ENCODE measurements around the gene FAM240B. TPM values are rescaled to one million over a fixed set of nuclear protein-coding genes. Genes with fewer than 3 reads are reported as not detected.

The FAM240B gene
- total RNA-seq, 1 experiment from 2014 or later: not detected

- Mint-ChIP-seq H3K9me3 (no peaks in the 10 kb centered on the region; a peak in 1 of 5 replicates), H3K4me3 (no peak overlapping the region), H3K27ac (peak overlapping the region in 1 of 3 experiments; percentile 42; a peak in 2 of 7 replicates), H3K4me1 (peaks cover 62 to 69% of the 10 kb centered on the region in 2 experiments), H3K27me3 (ENCODE audit: low read depth) (peaks cover 8% of the 10 kb centered on the region), H3K36me3 (ENCODE audit: insufficient read depth in 1 of 3, low read depth in 3 of 3) (no peaks in the 10 kb centered on the region)
- no peak overlapping the region for H4K91ac ChIP-seq (ENCODE audit: insufficient read length, low read depth, low read length)
- no peak overlapping the region for H4K8ac ChIP-seq (replicated peaks; ENCODE audit: insufficient read length, low read depth, low read length)
- no peaks in the 10 kb centered on the region for H3K9me3 ChIP-seq (ENCODE audit: control insufficient read depth, low read depth, low read length)
- peaks cover 26% of the 10 kb centered on the region for H3K4me1 ChIP-seq (ENCODE audit: insufficient read depth, low read length)
- H3K18ac ChIP-seq (ENCODE audit: insufficient read length, low read depth, low read length): no peak overlapping the region
- H2AFZ ChIP-seq (ENCODE audit: low read length): no peak overlapping the region
- H2BK5ac ChIP-seq (ENCODE audit: insufficient read length, low read length): no peak overlapping the region
- no peak overlapping the region for H3K56ac ChIP-seq (ENCODE audit: insufficient read length, low read depth, low read length)
- H3K14ac ChIP-seq (ENCODE audit: insufficient read depth, low read length): no peak overlapping the region
- H3K4ac ChIP-seq (ENCODE audit: low read depth, low read length): no peak overlapping the region
- no peak overlapping the region for H4K5ac ChIP-seq (ENCODE audit: insufficient read length, low read depth, low read length)
- no peak overlapping the region for H3K9ac ChIP-seq (ENCODE audit: extremely low read depth, insufficient read length, low read length)
- H3K27ac ChIP-seq (ENCODE audit: insufficient read length, low read depth, low read length): no peak overlapping the region
- no CpG with 5 or more reads among the region's 8 CpGs for WGBS (ENCODE audit: extremely low coverage, insufficient read length, low lambda C conversion rate)
- no peak overlapping the region for H2BK12ac ChIP-seq (ENCODE audit: insufficient read length, low read depth, low read length)
- H3K23me2 ChIP-seq (ENCODE audit: insufficient read length, low read depth, low read length, poor library complexity, severe bottlenecking): no peaks in the 10 kb centered on the region
- TF ChIP-seq CTCF (conservative IDR thresholded peaks at IDR 0.05): no peak
- no peaks in the 10 kb centered on the region for H3K79me1 ChIP-seq (ENCODE audit: insufficient read depth, low read depth, low read length, poor library complexity, severe bottlenecking)
- H4K20me1 ChIP-seq (ENCODE audit: control insufficient read depth, insufficient read depth, insufficient read length): no peaks in the 10 kb centered on the region
- H2BK120ac ChIP-seq (ENCODE audit: low read depth, low read length, poor library complexity, severe bottlenecking): no peak overlapping the region
- no peak overlapping the region for H2BK20ac ChIP-seq (ENCODE audit: low read depth, low read length, poor library complexity, severe bottlenecking)
- no peak overlapping the region for H3K4me2 ChIP-seq (ENCODE audit: insufficient read depth, insufficient read length, low read length)
- H3K79me2 ChIP-seq (ENCODE audit: insufficient read depth, low read length): no peaks in the 10 kb centered on the region
- DNase-seq: no peak
- no peak overlapping the region for H2AK5ac ChIP-seq (ENCODE audit: insufficient read length, low read length)
- H2BK15ac ChIP-seq (ENCODE audit: low read depth, low read length): no peak overlapping the region
- H3T11ph ChIP-seq (ENCODE audit: low read length): no peak overlapping the region
- no peak overlapping the region for H3K23ac ChIP-seq (ENCODE audit: insufficient read length, low read depth, low read length)
- H3K27me3 ChIP-seq (ENCODE audit: insufficient read depth, low read length): no peaks in the 10 kb centered on the region
Observed at GRCh38 chr9:38683336-38683735, 36.6 kb downstream of the FAM240B start.
